T-helper 1 cell treated with Interleukin-12 subunit alpha and Interleukin-12 subunit beta and Interleukin-4 antibody, amounts not matched to agents 30 μg/mL and 1 μg/mL, for 36 hours (primary cell): ENCODE measurements around the gene HTR1D.
A peak's percentile ranks its signal among the peaks of the same experiment; 100 is the strongest.

Experiments used
- H3K27ac Mint-ChIP-seq: one replicate; pipeline ENCODE4 v1.8.0; 2021; ENCODE audit warnings: mild to moderate bottlenecking, mixed read lengths
- H3K27me3 Mint-ChIP-seq: one replicate; pipeline ENCODE4 v1.8.0; 2021; ENCODE audit warnings: low read depth, mixed read lengths
- H3K36me3 Mint-ChIP-seq: one replicate; pipeline ENCODE4 v1.8.0; 2021; ENCODE audit warnings: low read depth, mixed read lengths
- H3K4me1 Mint-ChIP-seq: one replicate; pipeline ENCODE4 v1.8.0; 2021; ENCODE audit warnings: low read depth, mixed read lengths
- H3K4me3 Mint-ChIP-seq: one replicate; pipeline ENCODE4 v1.8.0; 2021; ENCODE audit warnings: mild to moderate bottlenecking, moderate library complexity, mixed read lengths
- H3K9me3 Mint-ChIP-seq: one replicate; pipeline ENCODE4 v1.8.0; 2021; ENCODE audit warnings: mixed read lengths

The HTR1D gene

GRCh38 chr1:23159963-23160877, 57.1 kb downstream of the HTR1D start:
- Mint-ChIP-seq H3K4me3 (no peak overlapping the region), H3K27me3 (no peaks in the 10 kb centered on the region), H3K9me3 (no peaks in the 10 kb centered on the region)

GRCh38 chr1:23156940-23157339, 60.4 kb downstream of the HTR1D start:
- peaks cover 4% of the 10 kb centered on the region for H3K4me1 Mint-ChIP-seq
- H3K4me3 Mint-ChIP-seq: no peak overlapping the region
- no peaks in the 10 kb centered on the region for H3K27me3 Mint-ChIP-seq
- H3K27ac Mint-ChIP-seq: no peak overlapping the region
- no peaks in the 10 kb centered on the region for H3K9me3 Mint-ChIP-seq
- peaks cover 4% of the 10 kb centered on the region for H3K36me3 Mint-ChIP-seq

More at GRCh38 chr1:23159963-23160877, 57.1 kb downstream of the HTR1D start:
- peaks cover 2% of the 10 kb centered on the region for H3K36me3 Mint-ChIP-seq
- H3K4me1 Mint-ChIP-seq: peaks cover 2% of the 10 kb centered on the region
- no peak overlapping the region for H3K27ac Mint-ChIP-seq

GRCh38 chr1:23152966-23153684, 64.2 kb downstream of the HTR1D start:
- Mint-ChIP-seq H3K27ac (no peak overlapping the region), H3K27me3 (no peaks in the 10 kb centered on the region), H3K4me1 (peaks cover 11% of the 10 kb centered on the region), H3K9me3 (no peaks in the 10 kb centered on the region), H3K4me3 (no peak overlapping the region), H3K36me3 (peaks cover 4% of the 10 kb centered on the region)

- no peaks in the 10 kb centered on the region for H3K9me3 Mint-ChIP-seq
- H3K4me1 Mint-ChIP-seq: peaks cover 16% of the 10 kb centered on the region
- no peak overlapping the region for H3K4me3 Mint-ChIP-seq
These were observed 66.6 kb downstream of the HTR1D start for GRCh38 chr1:23150742-23151141.

GRCh38 chr1:23150125-23150524, 67.2 kb downstream of the HTR1D start:
- H3K4me1 Mint-ChIP-seq: peaks cover 16% of the 10 kb centered on the region

More at GRCh38 chr1:23150742-23151141, 66.6 kb downstream of the HTR1D start:
- Mint-ChIP-seq H3K27ac (no peak overlapping the region), H3K36me3 (peaks cover 4% of the 10 kb centered on the region), H3K27me3 (no peaks in the 10 kb centered on the region)

GRCh38 chr1:23149114-23149513, 68.2 kb downstream of the HTR1D start:
- Mint-ChIP-seq H3K4me1 (peaks cover 20% of the 10 kb centered on the region), H3K4me3 (no peak overlapping the region), H3K27ac (no peak overlapping the region), H3K9me3 (no peaks in the 10 kb centered on the region), H3K36me3 (peaks cover 6% of the 10 kb centered on the region), H3K27me3 (no peaks in the 10 kb centered on the region)

More at GRCh38 chr1:23150125-23150524, 67.2 kb downstream of the HTR1D start:
- no peaks in the 10 kb centered on the region for H3K27me3 Mint-ChIP-seq
- no peak overlapping the region for H3K4me3 Mint-ChIP-seq
- no peaks in the 10 kb centered on the region for H3K9me3 Mint-ChIP-seq
- H3K27ac Mint-ChIP-seq: no peak overlapping the region
- H3K36me3 Mint-ChIP-seq: peaks cover 4% of the 10 kb centered on the region

GRCh38 chr1:23148084-23148483, 69.2 kb downstream of the HTR1D start:
- Mint-ChIP-seq H3K27ac (peak overlapping the region; percentile 11), H3K4me1 (peaks cover 18% of the 10 kb centered on the region), H3K36me3 (peaks cover 4% of the 10 kb centered on the region), H3K9me3 (no peaks in the 10 kb centered on the region), H3K4me3 (peak overlapping the region; percentile 22), H3K27me3 (no peaks in the 10 kb centered on the region)
